GM19025 (cell line): Measurements from ENCODE around the gene KIAA1549.

Experiments used
- ATAC-seq: cut with Tn5 transposase; IDR thresholded peaks from one replicate; pipeline ENCODE4 v1.9.1; 2021; ENCODE audit warnings: mild to moderate bottlenecking, low read depth, moderate library complexity; ENCODE audit not compliant: unreplicated experiment

Gene KIAA1549

GRCh38 chr7:138916275-138916674, 64.9 kb downstream of the KIAA1549 start:
- no peak for ATAC-seq

GRCh38 chr7:138913783-138914182, 67.4 kb downstream of the KIAA1549 start:
- no peak for ATAC-seq

- no peak for ATAC-seq
These were observed 70.2 kb downstream of the KIAA1549 start for GRCh38 chr7:138911007-138911406.

- no peak for ATAC-seq
These were observed 73.3 kb downstream of the KIAA1549 start for GRCh38 chr7:138907850-138908249.

GRCh38 chr7:138907201-138907847, 73.9 kb downstream of the KIAA1549 start:
- no peak for ATAC-seq

GRCh38 chr7:138903859-138904435, 77.2 kb downstream of the KIAA1549 start:
- ATAC-seq = no peak

- ATAC-seq = no peak
These were observed 77.9 kb downstream of the KIAA1549 start for GRCh38 chr7:138903186-138903820.

- no peak for ATAC-seq
These were observed 79.0 kb downstream of the KIAA1549 start for GRCh38 chr7:138902161-138902560.

- ATAC-seq = no peak
These were observed 81.0 kb downstream of the KIAA1549 start for GRCh38 chr7:138900035-138900828.

- no peak for ATAC-seq
These were observed 82.4 kb downstream of the KIAA1549 start for GRCh38 chr7:138898802-138899201.

- ATAC-seq = no peak
These were observed 82.9 kb downstream of the KIAA1549 start for GRCh38 chr7:138898255-138898654.

- no peak for ATAC-seq
These were observed 85.5 kb downstream of the KIAA1549 start for GRCh38 chr7:138895679-138896078.

GRCh38 chr7:138893258-138893657, 87.9 kb downstream of the KIAA1549 start:
- no peak for ATAC-seq

- no peak for ATAC-seq
These were observed 88.4 kb downstream of the KIAA1549 start for GRCh38 chr7:138892812-138893211.

- no peak for ATAC-seq
These were observed 89.1 kb downstream of the KIAA1549 start for GRCh38 chr7:138892006-138892630.

GRCh38 chr7:138891446-138891810, 89.8 kb downstream of the KIAA1549 start:
- no peak for ATAC-seq

- no peak for ATAC-seq
These were observed 90.4 kb downstream of the KIAA1549 start for GRCh38 chr7:138890499-138891445.

- ATAC-seq = no peak
These were observed 91.3 kb downstream of the KIAA1549 start for GRCh38 chr7:138889582-138890498.
